Measurements from ENCODE around the gene COQ2. TPM values are rescaled to one million over a fixed set of nuclear protein-coding genes. Genes with fewer than 3 reads are reported as not detected.

Gene COQ2
- total RNA-seq, 1 donor from 2014 or later: 14.1 TPM

DNA sequence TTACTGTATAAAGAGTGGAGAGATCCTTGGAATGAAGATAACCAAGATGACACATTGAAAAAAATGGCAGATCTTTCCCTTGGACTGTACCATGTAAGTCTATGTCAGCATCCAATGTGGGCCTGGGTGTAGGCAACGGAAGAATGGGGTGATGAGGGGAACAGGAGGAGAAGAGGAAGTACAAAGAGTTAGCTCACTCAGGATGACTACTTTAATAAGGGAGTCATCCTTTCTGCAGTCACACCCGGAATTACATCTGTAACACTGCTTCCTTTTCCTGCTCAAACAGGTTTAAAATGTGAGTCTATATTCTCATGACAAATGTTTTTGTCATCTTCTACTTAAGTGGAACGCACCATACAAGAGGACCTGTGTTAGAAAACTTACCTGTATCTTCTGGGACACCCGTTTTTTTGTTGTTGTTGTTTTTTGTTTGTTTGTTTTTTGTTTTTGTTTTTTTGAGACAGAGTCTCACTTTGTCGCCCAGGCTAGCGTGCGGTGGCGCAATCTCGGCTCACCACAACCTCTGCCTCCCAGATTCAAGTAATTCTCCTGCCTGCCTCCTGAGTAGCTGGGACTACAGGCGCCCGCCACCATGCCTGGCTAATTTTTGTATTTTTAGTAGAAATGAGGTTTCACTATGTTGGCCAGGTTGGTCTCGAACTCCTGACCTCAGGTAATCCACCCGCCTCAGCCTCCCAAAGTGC lies 32.0 kb upstream of the COQ2 start:
- no peak for DNase-seq (ENCODE audit: low spot score)
- Mint-ChIP-seq H3K27ac (ENCODE audit: unreplicated experiment) (no peak overlapping the region), H3K27me3 (ENCODE audit: unreplicated experiment) (peaks cover 3% of the 10 kb centered on the region), H3K9me3 (ENCODE audit: unreplicated experiment) (no peaks in the 10 kb centered on the region), H3K36me3 (ENCODE audit: low read depth, unreplicated experiment) (peaks cover 22% of the 10 kb centered on the region), H3K4me3 (ENCODE audit: unreplicated experiment) (no peak overlapping the region), H3K4me1 (ENCODE audit: unreplicated experiment) (peaks cover 11% of the 10 kb centered on the region)
- TF ChIP-seq, protein P1, sequence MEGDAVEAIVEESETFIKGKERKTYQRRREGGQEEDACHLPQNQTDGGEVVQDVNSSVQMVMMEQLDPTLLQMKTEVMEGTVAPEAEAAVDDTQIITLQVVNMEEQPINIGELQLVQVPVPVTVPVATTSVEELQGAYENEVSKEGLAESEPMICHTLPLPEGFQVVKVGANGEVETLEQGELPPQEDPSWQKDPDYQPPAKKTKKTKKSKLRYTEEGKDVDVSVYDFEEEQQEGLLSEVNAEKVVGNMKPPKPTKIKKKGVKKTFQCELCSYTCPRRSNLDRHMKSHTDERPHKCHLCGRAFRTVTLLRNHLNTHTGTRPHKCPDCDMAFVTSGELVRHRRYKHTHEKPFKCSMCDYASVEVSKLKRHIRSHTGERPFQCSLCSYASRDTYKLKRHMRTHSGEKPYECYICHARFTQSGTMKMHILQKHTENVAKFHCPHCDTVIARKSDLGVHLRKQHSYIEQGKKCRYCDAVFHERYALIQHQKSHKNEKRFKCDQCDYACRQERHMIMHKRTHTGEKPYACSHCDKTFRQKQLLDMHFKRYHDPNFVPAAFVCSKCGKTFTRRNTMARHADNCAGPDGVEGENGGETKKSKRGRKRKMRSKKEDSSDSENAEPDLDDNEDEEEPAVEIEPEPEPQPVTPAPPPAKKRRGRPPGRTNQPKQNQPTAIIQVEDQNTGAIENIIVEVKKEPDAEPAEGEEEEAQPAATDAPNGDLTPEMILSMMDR (IDR thresholded peaks at IDR 0.05; ENCODE audit: unreplicated experiment): no peak

DNA sequence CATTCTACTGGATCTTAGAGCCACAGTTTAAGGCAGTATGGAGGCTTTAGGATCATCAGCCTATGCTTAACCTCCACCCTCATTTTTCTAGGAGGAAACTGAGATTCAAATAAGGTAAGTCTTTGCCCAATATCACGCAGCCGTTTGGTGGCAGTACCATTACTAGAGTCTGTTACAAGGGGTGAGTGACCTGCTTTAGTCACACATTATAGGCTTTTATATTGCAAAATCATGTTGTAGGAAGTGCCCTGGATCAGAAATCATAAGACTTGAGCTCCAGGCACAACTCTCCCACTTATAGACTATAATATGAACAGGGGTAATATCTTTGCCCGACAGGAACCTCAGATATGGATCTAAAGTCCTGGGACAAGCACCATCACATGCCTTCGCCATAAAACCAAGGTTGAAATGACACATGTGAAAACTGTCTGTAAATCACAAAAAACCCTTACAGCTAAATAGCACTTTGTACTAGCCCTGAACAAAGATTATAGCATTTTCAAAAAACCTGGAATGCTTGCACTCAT lies 30.8 kb upstream of the COQ2 start:
- H3K36me3 Mint-ChIP-seq (ENCODE audit: low read depth, unreplicated experiment): peaks cover 17% of the 10 kb centered on the region
- DNase-seq (ENCODE audit: low spot score): no peak
- H3K4me3 Mint-ChIP-seq (ENCODE audit: unreplicated experiment): no peak overlapping the region
- TF ChIP-seq, protein P1 (IDR thresholded peaks at IDR 0.05; ENCODE audit: unreplicated experiment): no peak
- peaks cover 4% of the 10 kb centered on the region for H3K4me1 Mint-ChIP-seq (ENCODE audit: unreplicated experiment)
- peaks cover 2% of the 10 kb centered on the region for H3K27me3 Mint-ChIP-seq (ENCODE audit: unreplicated experiment)
- no peaks in the 10 kb centered on the region for H3K9me3 Mint-ChIP-seq (ENCODE audit: unreplicated experiment)
- no peak overlapping the region for H3K27ac Mint-ChIP-seq (ENCODE audit: unreplicated experiment)

DNA sequence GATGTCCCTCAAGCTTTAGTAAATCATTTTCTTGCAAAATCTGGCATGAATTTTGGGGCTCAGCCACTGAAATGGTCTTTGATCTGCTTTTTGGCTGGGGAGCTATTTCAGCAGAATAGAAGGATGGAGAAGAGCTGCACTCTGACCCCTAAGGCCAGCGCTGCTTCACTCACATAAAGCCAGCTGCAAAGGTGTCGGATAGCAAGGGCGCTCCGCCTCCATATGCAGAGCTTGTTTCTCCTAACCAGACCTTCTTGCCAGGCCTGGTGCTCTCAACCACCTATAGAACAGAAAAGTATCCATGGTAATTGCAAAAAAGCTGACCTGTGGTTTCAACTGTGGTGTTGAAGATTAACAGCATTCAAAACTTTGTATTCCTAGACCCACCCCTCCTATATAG lies 24.1 kb upstream of the COQ2 start:
- no peak for DNase-seq (ENCODE audit: low spot score)
- H3K27ac Mint-ChIP-seq (ENCODE audit: unreplicated experiment): no peak overlapping the region
- TF ChIP-seq, protein P1 (IDR thresholded peaks at IDR 0.05; ENCODE audit: unreplicated experiment): no peak
- no peaks in the 10 kb centered on the region for H3K9me3 Mint-ChIP-seq (ENCODE audit: unreplicated experiment)
- no peaks in the 10 kb centered on the region for H3K4me1 Mint-ChIP-seq (ENCODE audit: unreplicated experiment)
- no peaks in the 10 kb centered on the region for H3K27me3 Mint-ChIP-seq (ENCODE audit: unreplicated experiment)
- H3K4me3 Mint-ChIP-seq (ENCODE audit: unreplicated experiment): no peak overlapping the region
- H3K36me3 Mint-ChIP-seq (ENCODE audit: low read depth, unreplicated experiment): peaks cover 10% of the 10 kb centered on the region

DNA sequence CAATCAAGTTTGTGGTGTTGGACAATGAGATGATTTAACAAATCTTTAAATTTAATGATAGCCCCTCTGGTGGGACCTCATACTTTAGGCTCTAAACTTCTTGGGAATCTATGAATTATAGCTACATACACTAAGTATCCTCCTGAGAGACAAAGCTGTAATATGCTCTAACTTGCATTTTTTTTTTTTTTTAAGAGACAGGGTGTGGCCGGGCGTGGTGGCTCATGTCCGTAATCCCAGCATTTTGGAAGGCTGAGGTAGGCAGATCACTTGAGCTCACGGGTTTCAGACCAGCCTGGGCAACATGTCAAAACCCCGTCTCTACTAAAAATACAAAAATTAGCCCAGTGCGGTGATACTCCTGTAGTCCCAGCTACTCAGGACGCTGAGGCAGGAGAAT lies 23.3 kb upstream of the COQ2 start:
- H3K27ac Mint-ChIP-seq (ENCODE audit: unreplicated experiment): no peak overlapping the region
- peaks cover 10% of the 10 kb centered on the region for H3K36me3 Mint-ChIP-seq (ENCODE audit: low read depth, unreplicated experiment)
- no peaks in the 10 kb centered on the region for H3K9me3 Mint-ChIP-seq (ENCODE audit: unreplicated experiment)
- DNase-seq (ENCODE audit: low spot score): no peak
- no peak overlapping the region for H3K4me3 Mint-ChIP-seq (ENCODE audit: unreplicated experiment)
- H3K4me1 Mint-ChIP-seq (ENCODE audit: unreplicated experiment): no peaks in the 10 kb centered on the region
- H3K27me3 Mint-ChIP-seq (ENCODE audit: unreplicated experiment): no peaks in the 10 kb centered on the region
- TF ChIP-seq, protein P1 (IDR thresholded peaks at IDR 0.05; ENCODE audit: unreplicated experiment): no peak

DNA sequence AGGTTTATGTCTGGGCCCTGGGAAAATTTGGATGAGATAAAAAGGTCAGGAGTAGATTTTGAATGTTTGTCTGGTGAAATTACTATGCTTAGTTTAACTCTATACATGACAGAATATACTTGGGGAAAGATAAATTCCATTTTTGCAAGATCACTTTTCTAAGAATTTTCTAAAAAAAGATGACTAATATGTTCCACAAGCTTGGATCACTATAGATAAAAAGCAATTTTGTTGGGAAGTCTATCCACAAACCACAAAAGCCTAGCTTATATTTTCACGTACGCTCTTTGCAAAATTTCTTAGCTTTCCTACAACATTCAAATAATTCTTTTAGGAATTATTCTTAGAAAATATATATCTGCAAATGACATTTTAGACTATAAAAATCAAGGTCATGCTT lies 20.6 kb upstream of the COQ2 start:
- H3K9me3 Mint-ChIP-seq (ENCODE audit: unreplicated experiment): no peaks in the 10 kb centered on the region
- no peaks in the 10 kb centered on the region for H3K27me3 Mint-ChIP-seq (ENCODE audit: unreplicated experiment)
- DNase-seq (ENCODE audit: low spot score): no peak
- H3K4me3 Mint-ChIP-seq (ENCODE audit: unreplicated experiment): no peak overlapping the region
- H3K4me1 Mint-ChIP-seq (ENCODE audit: unreplicated experiment): no peaks in the 10 kb centered on the region
- peaks cover 4% of the 10 kb centered on the region for H3K36me3 Mint-ChIP-seq (ENCODE audit: low read depth, unreplicated experiment)
- H3K27ac Mint-ChIP-seq (ENCODE audit: unreplicated experiment): no peak overlapping the region
- TF ChIP-seq, protein P1 (IDR thresholded peaks at IDR 0.05; ENCODE audit: unreplicated experiment): no peak

Measured in endothelial cell (in vitro differentiated cells).